ENCODE data around the gene BAIAP2L1. TPM values are rescaled to one million over a fixed set of nuclear protein-coding genes. Genes with fewer than 3 reads are reported as not detected.
A peak's percentile ranks its signal among the peaks of the same experiment; 100 is the strongest.

Gene BAIAP2L1
- total RNA-seq, 3 donors from 2014 or later (not counting 1 experiment from before 2014, with no cell fraction given) = not detected

DNA sequence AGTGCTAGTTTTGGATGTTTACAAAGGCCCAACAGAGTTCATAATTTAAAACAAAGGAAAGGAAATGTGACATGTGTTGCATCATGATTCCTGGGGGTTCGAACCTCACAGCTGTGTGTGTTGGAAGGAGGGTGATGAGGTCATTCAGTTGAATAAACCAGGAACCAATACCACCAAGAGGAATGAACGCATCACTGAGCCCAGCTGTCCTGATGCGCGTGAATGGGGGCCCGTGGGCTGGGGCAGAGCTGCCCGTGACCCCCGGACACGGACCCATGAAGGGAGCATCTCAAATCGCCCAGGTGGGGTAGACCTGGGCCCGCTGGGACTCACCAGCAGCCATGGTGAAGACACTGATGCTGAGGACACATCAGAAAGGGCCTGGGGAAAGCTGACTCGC lies 86.4 kb downstream of the BAIAP2L1 start:
- peak overlapping the region; percentile 55 for H3K27ac ChIP-seq (ENCODE audit: low read length)
- intact Hi-C loops (cut with micrococcal nuclease) = no loop called here
- no peak overlapping the region for H3K27ac Mint-ChIP-seq

DNA sequence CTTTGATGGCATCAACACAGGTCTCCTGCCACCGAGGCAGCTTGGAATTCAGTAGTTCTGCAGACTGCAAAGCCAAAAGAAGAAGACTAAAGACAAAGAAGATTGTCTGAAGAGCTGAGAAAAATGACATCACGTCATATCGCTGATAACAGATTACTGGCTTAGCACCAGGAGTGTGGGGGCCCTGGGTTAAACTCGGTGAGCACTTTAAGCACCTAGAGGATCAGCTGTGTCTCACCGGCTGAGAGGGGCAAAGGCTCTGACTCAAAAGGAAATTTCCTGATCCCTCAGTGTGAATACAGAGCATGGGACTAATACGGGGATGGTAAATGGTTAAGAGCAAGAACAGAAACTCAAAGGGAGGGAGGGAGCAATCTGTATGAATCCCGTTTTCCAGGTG lies 88.7 kb downstream of the BAIAP2L1 start:
- intact Hi-C loops (cut with micrococcal nuclease) = no loop called here
- H3K27me3 ChIP-seq (ENCODE audit: control insufficient read depth, insufficient read depth, low read length) = no peaks in the 10 kb centered on the region
- TF ChIP-seq, protein P1, sequence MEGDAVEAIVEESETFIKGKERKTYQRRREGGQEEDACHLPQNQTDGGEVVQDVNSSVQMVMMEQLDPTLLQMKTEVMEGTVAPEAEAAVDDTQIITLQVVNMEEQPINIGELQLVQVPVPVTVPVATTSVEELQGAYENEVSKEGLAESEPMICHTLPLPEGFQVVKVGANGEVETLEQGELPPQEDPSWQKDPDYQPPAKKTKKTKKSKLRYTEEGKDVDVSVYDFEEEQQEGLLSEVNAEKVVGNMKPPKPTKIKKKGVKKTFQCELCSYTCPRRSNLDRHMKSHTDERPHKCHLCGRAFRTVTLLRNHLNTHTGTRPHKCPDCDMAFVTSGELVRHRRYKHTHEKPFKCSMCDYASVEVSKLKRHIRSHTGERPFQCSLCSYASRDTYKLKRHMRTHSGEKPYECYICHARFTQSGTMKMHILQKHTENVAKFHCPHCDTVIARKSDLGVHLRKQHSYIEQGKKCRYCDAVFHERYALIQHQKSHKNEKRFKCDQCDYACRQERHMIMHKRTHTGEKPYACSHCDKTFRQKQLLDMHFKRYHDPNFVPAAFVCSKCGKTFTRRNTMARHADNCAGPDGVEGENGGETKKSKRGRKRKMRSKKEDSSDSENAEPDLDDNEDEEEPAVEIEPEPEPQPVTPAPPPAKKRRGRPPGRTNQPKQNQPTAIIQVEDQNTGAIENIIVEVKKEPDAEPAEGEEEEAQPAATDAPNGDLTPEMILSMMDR (IDR thresholded peaks at IDR 0.05) = no peak
- Mint-ChIP-seq H3K36me3 (no peaks in the 10 kb centered on the region), H3K4me3 (no peak overlapping the region), H3K9me3 (no peaks in the 10 kb centered on the region), H3K27ac (no peak overlapping the region), H3K4me1 (peaks cover 0 to under 1% of the 10 kb centered on the region in 2 donors), H3K27me3 (ENCODE audit: low read depth in 2 of 2) (no peaks in the 10 kb centered on the region)
- no peak overlapping the region for H3K4me3 ChIP-seq (ENCODE audit: low read length)
- ATAC-seq (no peak), DNase-seq (no peak)
- H3K4me1 ChIP-seq (ENCODE audit: control insufficient read depth, insufficient read depth, low read length) = peaks cover 5% of the 10 kb centered on the region
- no peaks in the 10 kb centered on the region for H3K9me3 ChIP-seq (ENCODE audit: control insufficient read depth, insufficient read depth, low read length)
- H3K36me3 ChIP-seq (ENCODE audit: control insufficient read depth, insufficient read depth, low read length) = no peaks in the 10 kb centered on the region
- H3K27ac ChIP-seq (ENCODE audit: low read length) = no peak overlapping the region
- WGBS (ENCODE audit: insufficient coverage) = 82% methylated on average over 6 of the region's 7 CpGs

More for the DNA sequence above, 86.4 kb downstream of the BAIAP2L1 start:
- 75% methylated on average over 11 of the region's 11 CpGs for WGBS (ENCODE audit: insufficient coverage)
- ATAC-seq = no peak
- Histone ChIP-seq H3K27me3 (ENCODE audit: control insufficient read depth, insufficient read depth, low read length) (no peaks in the 10 kb centered on the region), H3K4me3 (ENCODE audit: low read length) (no peak overlapping the region), H3K9me3 (ENCODE audit: control insufficient read depth, insufficient read depth, low read length) (no peaks in the 10 kb centered on the region), H3K4me1 (ENCODE audit: control insufficient read depth, insufficient read depth, low read length) (peaks cover 5% of the 10 kb centered on the region), H3K36me3 (ENCODE audit: control insufficient read depth, insufficient read depth, low read length) (no peaks in the 10 kb centered on the region)
- Mint-ChIP-seq H3K27me3 (ENCODE audit: low read depth in 2 of 2) (peaks cover 0 to 5% of the 10 kb centered on the region in 2 donors), H3K4me1 (peaks cover 0 to 5% of the 10 kb centered on the region in 2 donors), H3K4me3 (no peak overlapping the region), H3K9me3 (no peaks in the 10 kb centered on the region), H3K36me3 (no peaks in the 10 kb centered on the region)
- DNase-seq = no peak
- TF ChIP-seq, protein P1 (IDR thresholded peaks at IDR 0.05) = no peak

DNA sequence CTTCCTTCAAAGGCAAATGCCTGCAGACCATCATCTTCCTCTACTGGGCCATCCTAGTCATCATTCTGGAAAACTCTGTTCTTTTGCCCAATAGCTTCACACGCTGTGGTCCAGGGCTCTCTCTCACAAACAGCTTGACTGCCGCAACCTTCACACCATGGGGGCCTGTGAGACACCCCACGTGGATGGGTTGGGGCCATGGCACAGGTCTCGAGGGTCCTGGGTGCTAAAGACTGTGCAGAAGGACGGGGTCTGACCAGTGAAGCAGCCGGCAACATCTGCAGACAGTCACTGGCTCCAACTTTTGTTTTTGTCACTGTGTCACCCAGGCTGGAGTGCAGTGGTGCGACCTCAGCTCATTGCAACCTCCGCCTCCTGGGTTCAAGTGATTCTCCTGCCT lies 91.3 kb downstream of the BAIAP2L1 start:
- 93% methylated on average over 8 of the region's 8 CpGs for WGBS (ENCODE audit: insufficient coverage)
- no peak overlapping the region for H3K4me3 ChIP-seq (ENCODE audit: low read length)
- H3K9me3 ChIP-seq (ENCODE audit: control insufficient read depth, insufficient read depth, low read length) = no peaks in the 10 kb centered on the region
- H3K36me3 ChIP-seq (ENCODE audit: control insufficient read depth, insufficient read depth, low read length) = no peaks in the 10 kb centered on the region
- no peaks in the 10 kb centered on the region for H3K36me3 Mint-ChIP-seq
- peaks cover 0 to 3% of the 10 kb centered on the region in 2 donors for H3K27me3 Mint-ChIP-seq (ENCODE audit: low read depth in 2 of 2)
- intact Hi-C loops (cut with micrococcal nuclease) = no loop called here
- H3K27ac Mint-ChIP-seq = no peak overlapping the region
- DNase-seq (no peak), ATAC-seq (no peak)
- no peak overlapping the region for H3K27ac ChIP-seq (ENCODE audit: low read length)
- no peaks in the 10 kb centered on the region for H3K27me3 ChIP-seq (ENCODE audit: control insufficient read depth, insufficient read depth, low read length)
- H3K4me3 Mint-ChIP-seq = no peak overlapping the region
- no peaks in the 10 kb centered on the region for H3K9me3 Mint-ChIP-seq
- H3K4me1 Mint-ChIP-seq = no peaks in the 10 kb centered on the region
- no peaks in the 10 kb centered on the region for H3K4me1 ChIP-seq (ENCODE audit: control insufficient read depth, insufficient read depth, low read length)
- TF ChIP-seq, protein P1 (IDR thresholded peaks at IDR 0.05) = no peak

DNA sequence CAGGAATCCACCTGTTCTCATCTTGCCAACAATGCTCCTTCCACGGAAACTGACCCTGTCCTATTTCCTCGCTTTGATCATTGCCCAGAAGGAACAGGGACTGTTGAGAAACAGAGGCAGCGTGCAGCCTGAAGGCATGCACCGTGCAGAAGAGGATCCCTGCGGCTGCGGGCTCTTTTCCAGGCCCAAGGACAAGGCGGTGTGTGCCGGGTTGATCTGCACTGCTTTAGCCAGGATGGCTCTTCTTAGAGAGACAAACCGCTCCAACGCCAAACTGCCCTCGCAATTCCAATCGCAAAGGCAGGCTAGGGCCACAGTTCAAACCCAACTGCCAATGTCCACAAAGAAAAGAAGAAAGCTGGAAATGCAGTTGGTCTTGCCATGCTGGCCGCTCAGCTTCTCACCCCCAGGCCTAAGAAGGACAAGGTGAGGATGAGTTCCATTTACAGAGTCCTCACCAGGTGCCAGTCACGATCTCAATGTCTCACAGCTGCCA lies 92.9 kb downstream of the BAIAP2L1 start:
- 95% methylated on average over 14 of the region's 14 CpGs for WGBS (ENCODE audit: insufficient coverage)
- DNase-seq = no peak
- H3K27me3 ChIP-seq (ENCODE audit: control insufficient read depth, insufficient read depth, low read length) = no peaks in the 10 kb centered on the region
- no peaks in the 10 kb centered on the region for H3K36me3 ChIP-seq (ENCODE audit: control insufficient read depth, insufficient read depth, low read length)
- intact Hi-C loops (cut with micrococcal nuclease) = no loop called here
- Mint-ChIP-seq H3K27ac (no peak overlapping the region), H3K36me3 (no peaks in the 10 kb centered on the region), H3K9me3 (no peaks in the 10 kb centered on the region), H3K4me1 (peaks cover 0 to 6% of the 10 kb centered on the region in 2 donors), H3K27me3 (ENCODE audit: low read depth in 2 of 2) (peaks cover 0 to 3% of the 10 kb centered on the region in 2 donors), H3K4me3 (no peak overlapping the region)
- ATAC-seq = no peak
- no peak overlapping the region for H3K4me3 ChIP-seq (ENCODE audit: low read length)
- no peaks in the 10 kb centered on the region for H3K4me1 ChIP-seq (ENCODE audit: control insufficient read depth, insufficient read depth, low read length)
- no peaks in the 10 kb centered on the region for H3K9me3 ChIP-seq (ENCODE audit: control insufficient read depth, insufficient read depth, low read length)
- H3K27ac ChIP-seq (ENCODE audit: low read length) = no peak overlapping the region
- TF ChIP-seq, protein P1 (IDR thresholded peaks at IDR 0.05) = no peak
